ENCODE measurements around the gene TLR2. TPM values are rescaled to one million over a fixed set of nuclear protein-coding genes. Genes with fewer than 3 reads are reported as not detected.

The TLR2 gene
- total RNA-seq, 2 experiments from 2014 or later: 0.23 TPM

- CTCF ChIA-PET: interaction anchor here (0.7 to 1.0 kb wide), 2 partner anchors 16 to 80 kb away, joined by 3 read pairs; no protein-coding TSS in a partner anchor
- POLR2A ChIA-PET: no interaction called here
These were observed 41.2 kb downstream of the TLR2 start for GRCh38 chr4:153725136-153725830.

GRCh38 chr4:153725831-153726154 is 41.7 kb downstream of the TLR2 start:
- CTCF ChIA-PET: interaction anchor here (1.0 kb wide), 1 partner anchor 17 kb away, joined by 3 read pairs; no protein-coding TSS in a partner anchor
- POLR2A ChIA-PET: no interaction called here

DNA sequence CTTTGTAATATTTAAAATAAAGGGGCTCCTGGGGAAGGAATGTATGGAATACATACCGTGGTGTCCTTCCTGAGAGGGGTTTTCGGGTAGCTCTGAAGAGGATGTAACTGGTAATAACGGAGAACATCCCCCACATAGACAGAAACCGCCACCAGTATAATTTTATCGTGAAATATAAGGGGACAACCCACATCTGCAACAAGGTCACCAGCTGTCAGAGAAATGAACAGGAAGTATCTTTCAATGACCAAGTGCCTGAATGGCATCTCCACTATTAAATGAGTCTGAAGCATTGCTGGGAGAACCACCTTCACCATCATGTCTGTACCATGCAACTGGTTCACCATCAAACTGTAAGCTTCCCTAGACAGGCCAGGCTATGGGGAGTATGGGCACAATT is 44.1 kb downstream of the TLR2 start:
- ChIA-PET POLR2A (no interaction called here), CTCF (no interaction called here)

GRCh38 chr4:153728660-153729059 is 44.6 kb downstream of the TLR2 start:
- POLR2A ChIA-PET: no interaction called here
- CTCF ChIA-PET: no interaction called here

DNA sequence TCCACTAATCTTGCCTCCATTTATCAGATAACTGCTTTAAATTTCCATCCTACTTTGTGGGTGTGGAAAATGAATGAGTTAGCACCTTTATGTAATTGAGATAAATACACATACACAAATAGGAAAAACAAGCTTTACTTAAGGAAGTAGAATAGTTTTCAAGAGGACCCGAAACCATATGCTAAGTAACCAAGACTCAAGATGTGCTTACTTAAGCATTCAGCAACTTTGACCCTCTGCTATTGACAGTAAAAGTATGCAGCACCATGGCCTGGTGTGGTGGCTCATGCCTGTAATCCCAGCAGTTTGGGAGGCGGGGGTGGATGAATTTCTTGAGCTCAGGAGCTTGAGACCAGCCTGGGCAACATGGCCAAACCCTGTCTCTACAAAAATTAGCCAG is 45.8 kb downstream of the TLR2 start:
- ChIA-PET CTCF (no interaction called here), POLR2A (no interaction called here)

DNA sequence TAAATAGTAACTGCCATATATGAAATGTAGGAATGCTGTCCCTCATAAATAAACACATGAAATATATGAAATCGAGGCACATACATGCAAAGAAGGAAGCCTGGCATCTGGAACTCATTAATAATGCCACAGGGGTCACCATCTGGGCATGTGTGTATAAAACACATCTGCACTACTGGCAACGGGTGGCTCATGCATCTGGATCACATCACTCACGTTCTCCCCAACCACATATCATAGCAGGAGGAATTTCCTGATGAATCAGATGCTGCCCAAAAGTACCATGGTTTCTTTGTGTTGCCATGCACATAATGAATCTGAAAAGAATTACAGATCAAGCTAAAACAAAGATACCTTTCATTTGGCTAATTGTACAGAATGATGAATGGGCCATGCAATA is 47.2 kb downstream of the TLR2 start:
- CTCF ChIA-PET: no interaction called here
- POLR2A ChIA-PET: no interaction called here

DNA sequence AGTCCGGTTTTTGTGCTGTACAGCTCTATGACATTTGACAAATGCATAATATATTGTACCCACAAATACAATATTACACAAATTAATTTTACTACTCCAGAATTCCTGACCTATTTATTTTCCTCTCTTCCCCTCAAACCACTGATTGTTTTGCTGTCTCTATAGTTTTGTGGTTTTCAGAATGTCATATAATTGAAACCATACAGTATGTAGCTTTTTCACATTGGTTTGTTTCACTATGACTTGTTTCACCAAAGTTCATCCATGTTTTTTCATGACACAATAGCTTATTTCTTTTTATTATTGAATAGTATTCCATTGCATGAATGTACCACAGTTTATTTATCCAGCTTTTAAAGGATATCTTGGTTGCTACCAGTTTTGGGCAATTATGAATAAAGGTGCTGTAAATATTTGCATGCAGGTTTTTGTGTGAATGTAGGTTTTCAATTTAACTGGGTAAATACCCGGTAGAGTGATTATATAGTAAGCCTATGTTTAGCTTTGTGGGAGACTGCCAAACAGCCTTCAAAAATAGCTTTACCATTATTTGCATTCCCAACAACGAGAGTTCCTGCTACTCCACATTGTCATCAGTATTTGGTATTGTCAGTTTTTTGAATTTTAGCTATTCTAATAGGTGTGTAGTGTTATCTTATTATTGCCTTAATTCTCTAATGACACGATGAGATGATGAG is 49.8 kb downstream of the TLR2 start:
- ChIA-PET POLR2A (no interaction called here), CTCF (interaction anchor here (0.9 kb wide), 1 partner anchor 189 kb away, joined by 3 read pairs; no protein-coding TSS in a partner anchor)

DNA sequence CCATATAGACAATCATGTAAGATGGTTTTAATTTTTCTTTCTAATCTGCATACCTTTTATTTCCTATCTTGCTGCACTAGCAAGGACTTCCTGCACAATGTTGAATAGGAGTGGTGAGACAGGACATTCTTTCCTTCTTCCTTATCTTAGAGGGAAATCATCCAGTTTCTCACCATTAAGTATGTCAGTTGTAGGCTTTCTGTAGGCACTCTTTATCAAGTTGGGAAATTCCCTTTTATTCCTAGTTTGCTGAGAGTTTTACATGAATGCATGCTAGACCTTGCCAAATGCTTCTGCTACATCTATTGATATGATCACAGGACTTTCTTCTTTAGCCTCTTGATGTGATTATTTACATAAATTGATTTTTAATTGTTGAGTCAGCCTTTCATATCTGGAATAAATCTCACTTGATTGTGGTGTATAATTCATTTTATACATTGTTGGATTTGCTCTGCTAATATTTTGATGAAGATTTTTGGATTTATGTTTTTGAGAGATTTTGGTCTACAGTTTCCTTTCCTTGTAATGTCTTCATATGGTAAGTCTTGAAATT is 51.9 kb downstream of the TLR2 start:
- ChIA-PET CTCF (no interaction called here), POLR2A (no interaction called here)

GRCh38 chr4:153741541-153741940 is 57.5 kb downstream of the TLR2 start:
- ChIA-PET CTCF (interaction anchor here (2.1 kb wide), 1 partner anchor 9 kb away, joined by 7 read pairs; no protein-coding TSS in a partner anchor), POLR2A (no interaction called here)

- POLR2A ChIA-PET: no interaction called here
- CTCF ChIA-PET: no interaction called here
These were observed 61.6 kb downstream of the TLR2 start for GRCh38 chr4:153745651-153746050.

- ChIA-PET POLR2A (no interaction called here), CTCF (no interaction called here)
These were observed 63.4 kb downstream of the TLR2 start for GRCh38 chr4:153747406-153747955.

DNA sequence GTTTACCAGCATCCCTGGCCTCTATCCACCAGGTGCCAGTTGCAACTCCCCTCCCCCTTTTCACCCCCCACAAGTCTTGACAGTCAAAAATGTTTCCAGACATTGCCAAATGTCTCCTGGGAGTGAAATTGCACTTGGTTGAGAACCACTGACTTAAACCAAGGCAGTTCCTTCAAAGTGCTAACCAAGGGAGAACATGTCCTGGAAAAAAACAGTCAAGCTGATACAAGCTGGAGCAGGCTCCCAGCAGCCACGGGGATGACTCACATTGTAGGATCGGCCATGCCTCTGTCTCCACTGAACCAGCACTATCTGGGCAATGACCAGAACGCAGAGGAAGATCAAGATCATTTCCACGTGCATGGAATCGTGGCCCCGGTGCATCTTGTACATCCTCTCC is 64.3 kb downstream of the TLR2 start:
- ChIA-PET CTCF (interaction anchor here (1.6 kb wide), 1 partner anchor 104 kb away, joined by 6 read pairs; no protein-coding TSS in a partner anchor), POLR2A (no interaction called here)

GRCh38 chr4:153750197-153750817 is 66.2 kb downstream of the TLR2 start:
- ChIA-PET POLR2A (no interaction called here), CTCF (interaction anchor here (0.9 to 1.9 kb wide), 4 partner anchors 8 to 402 kb away, joined by 3 to 7 read pairs (median 4); no protein-coding TSS in a partner anchor)

GRCh38 chr4:153755186-153755585 is 71.1 kb downstream of the TLR2 start:
- CTCF ChIA-PET: no interaction called here
- POLR2A ChIA-PET: no interaction called here

Other genes with a start within 250 kb of the TLR2 start
- 10 to 100 TPM; 28.3 to 30.9 TPM for gene TMEM131L, start 217.9 kb upstream of the TLR2 start, total RNA-seq
- not detected for gene RNF175, start 75.7 kb downstream of the TLR2 start, total RNA-seq
- gene SFRP2, start 104.8 kb downstream of the TLR2 start, total RNA-seq: under 1 TPM in 1 of 2 experiments, not detected in 1; 0.13 TPM